Epithelial cell of umbilical artery (primary cell): ENCODE measurements around the gene IL13RA1. TPM values are rescaled to one million over a fixed set of nuclear protein-coding genes. Genes with fewer than 3 reads are reported as not detected.

Experiments
- total RNA-seq: library from RNA; depleted of rRNA; stranded (reverse); fragments of >200 nt; gene quantifications from 2 replicates; pipeline ENCODE4 v1.2.3, GENCODE V29; 2014

Gene IL13RA1
- 49.5 and 52.6 TPM in 2 replicates for total RNA-seq

GRCh38 chrX:118726887-118727685, at the start of gene IL13RA1:
IL13RA1 (plus strand) TSS chrX:118727606; CDS start chrX:118727639, 33 bp downstream.

GRCh38 chrX:118823263-118824172, 96.1 kb downstream of the IL13RA1 start, which contains the start of gene ZCCHC12:
ZCCHC12 (plus strand) TSS chrX:118823824; CDS start chrX:118825245, 1,421 bp downstream.

Other genes starting within 250 kb of the IL13RA1 start
- gene DOCK11, start 231.8 kb upstream of the IL13RA1 start, total RNA-seq: 0.32 and 0.76 TPM in 2 replicates
- gene ZCCHC12, start 96.2 kb downstream of the IL13RA1 start, total RNA-seq: under 0.01 TPM in 1 of 2 replicates, not detected in the other
- gene LONRF3, start 247.0 kb downstream of the IL13RA1 start, total RNA-seq: 9.4 and 14.7 TPM in 2 replicates